ENCODE results near the gene CYP26C1.

- TF ChIP-seq POLR2AphosphoS5 (IDR thresholded peaks at IDR 0.05; ENCODE audit: low read depth, low read length) = no peak
- no peak for TF ChIP-seq POLR2A (IDR thresholded peaks at IDR 0.05; ENCODE audit: low read depth, low read length)
- no peak for TF ChIP-seq TAF1 (IDR thresholded peaks at IDR 0.05; ENCODE audit: borderline replicate concordance, low read depth, low read length)
Observed at GRCh38 chr10:93091960-93092359, 31.4 kb downstream of the CYP26C1 start.
